OCI-LY7 (cell line): ENCODE results near the gene ERBB2.

ENCODE experiments used
- EZH2phosphoT487 ChIP-seq: fragments of 200-600 bp; sonication (generic); IDR thresholded peaks from 2 replicates; pipeline ENCODE4 v1.6.1; 2018; ENCODE audit warnings: low read depth, borderline replicate concordance, mild to moderate bottlenecking, mixed run types, antibody characterized with exemption, low read length, moderate library complexity, mixed read lengths
- TF ChIP-seq, protein P1 (sequence below): fragments of 200-600 bp; sonication (generic); conservative IDR thresholded peaks from 2 replicates; pipeline ENCODE4 v1.5.1; 2014; ENCODE audit warnings: mild to moderate bottlenecking, antibody characterized with exemption, low read length, moderate library complexity, mixed read lengths

DNA sequence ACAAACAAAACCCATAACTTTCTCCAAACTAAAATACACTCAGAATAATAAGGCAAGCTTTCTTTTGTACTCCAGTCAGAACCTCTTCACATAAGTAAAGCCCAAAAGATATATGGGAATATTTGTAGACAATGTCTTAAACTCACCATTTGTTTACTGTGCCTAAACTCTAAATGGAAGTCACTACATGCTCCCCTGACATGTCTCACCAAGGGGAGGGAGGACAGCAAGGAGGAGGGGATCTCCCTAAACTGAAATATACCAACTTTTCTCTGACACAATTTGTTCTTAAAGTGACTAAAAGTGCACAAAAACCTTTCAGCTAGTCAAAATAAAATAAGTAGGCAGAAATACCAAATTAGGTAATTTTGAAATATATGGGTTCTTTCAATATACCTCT, 76.4 kb downstream of the ERBB2 start:
- TF ChIP-seq, protein P1, sequence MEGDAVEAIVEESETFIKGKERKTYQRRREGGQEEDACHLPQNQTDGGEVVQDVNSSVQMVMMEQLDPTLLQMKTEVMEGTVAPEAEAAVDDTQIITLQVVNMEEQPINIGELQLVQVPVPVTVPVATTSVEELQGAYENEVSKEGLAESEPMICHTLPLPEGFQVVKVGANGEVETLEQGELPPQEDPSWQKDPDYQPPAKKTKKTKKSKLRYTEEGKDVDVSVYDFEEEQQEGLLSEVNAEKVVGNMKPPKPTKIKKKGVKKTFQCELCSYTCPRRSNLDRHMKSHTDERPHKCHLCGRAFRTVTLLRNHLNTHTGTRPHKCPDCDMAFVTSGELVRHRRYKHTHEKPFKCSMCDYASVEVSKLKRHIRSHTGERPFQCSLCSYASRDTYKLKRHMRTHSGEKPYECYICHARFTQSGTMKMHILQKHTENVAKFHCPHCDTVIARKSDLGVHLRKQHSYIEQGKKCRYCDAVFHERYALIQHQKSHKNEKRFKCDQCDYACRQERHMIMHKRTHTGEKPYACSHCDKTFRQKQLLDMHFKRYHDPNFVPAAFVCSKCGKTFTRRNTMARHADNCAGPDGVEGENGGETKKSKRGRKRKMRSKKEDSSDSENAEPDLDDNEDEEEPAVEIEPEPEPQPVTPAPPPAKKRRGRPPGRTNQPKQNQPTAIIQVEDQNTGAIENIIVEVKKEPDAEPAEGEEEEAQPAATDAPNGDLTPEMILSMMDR = no peak
- no peak for TF ChIP-seq EZH2phosphoT487
